ENCODE results near the gene CRISP1. TPM values are rescaled to one million over a fixed set of nuclear protein-coding genes. Genes with fewer than 3 reads are reported as not detected.

Gene CRISP1
- total and polyA plus RNA-seq, 2 experiments from 2014 or later: not detected

DNA sequence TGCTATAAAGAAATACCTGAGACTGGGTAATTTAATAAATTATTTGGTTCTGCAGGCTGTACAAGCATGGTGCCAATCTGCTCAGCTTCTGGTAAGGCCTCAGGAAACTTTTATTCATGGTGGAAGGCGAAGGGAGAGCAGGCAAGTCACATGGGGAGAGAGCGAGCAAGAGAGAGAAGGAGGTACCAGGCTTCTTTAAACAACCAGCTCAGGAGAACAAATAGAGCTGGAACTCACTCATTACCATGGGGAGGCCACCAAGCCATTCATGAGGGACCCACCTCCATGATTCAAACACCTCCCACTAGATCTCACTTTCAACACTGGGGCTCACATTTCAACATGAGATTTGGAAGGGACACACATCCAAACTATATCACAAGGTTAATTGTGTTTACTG, 44.9 kb upstream of the CRISP1 start:
- Histone ChIP-seq H3K9me2 (ENCODE audit: insufficient read depth) (no peaks in the 10 kb centered on the region), H3K36me3 (ENCODE audit: low read depth) (no peaks in the 10 kb centered on the region), H2AFZ (no peak overlapping the region), H4K20me1 (ENCODE audit: insufficient read depth) (no peaks in the 10 kb centered on the region), H3K27ac (no peak overlapping the region), H3K9ac (no peak overlapping the region), H3K4me3 (no peak overlapping the region), H3K79me2 (ENCODE audit: insufficient read depth) (no peaks in the 10 kb centered on the region), H3F3A (ENCODE audit: insufficient read depth) (no peaks in the 10 kb centered on the region), H3K9me3 (ENCODE audit: low read depth) (no peaks in the 10 kb centered on the region), H3K4me1 (ENCODE audit: insufficient read depth) (no peaks in the 10 kb centered on the region), H3K27me3 (replicated peaks; ENCODE audit: insufficient read depth) (no peaks in the 10 kb centered on the region), H3K4me2 (ENCODE audit: unreplicated experiment) (no peak overlapping the region)
- 0 to 18% methylated on average over 2 of the region's 2 CpGs for WGBS, 2 experiments (ENCODE audit: low coverage in 1 of 2, low lambda C conversion rate in 2 of 2, missing lambda C conversion rate in 2 of 2)
- no peak for DNase-seq
- in situ Hi-C loops (cut with MboI): no loop called here
- TF ChIP-seq EZH2 (IDR thresholded peaks at IDR 0.05; ENCODE audit: insufficient read depth, poor library complexity, severe bottlenecking): no peak
- no peak for TF ChIP-seq EZH2phosphoT487 (IDR thresholded peaks at IDR 0.05; ENCODE audit: insufficient read depth, low read depth)

DNA sequence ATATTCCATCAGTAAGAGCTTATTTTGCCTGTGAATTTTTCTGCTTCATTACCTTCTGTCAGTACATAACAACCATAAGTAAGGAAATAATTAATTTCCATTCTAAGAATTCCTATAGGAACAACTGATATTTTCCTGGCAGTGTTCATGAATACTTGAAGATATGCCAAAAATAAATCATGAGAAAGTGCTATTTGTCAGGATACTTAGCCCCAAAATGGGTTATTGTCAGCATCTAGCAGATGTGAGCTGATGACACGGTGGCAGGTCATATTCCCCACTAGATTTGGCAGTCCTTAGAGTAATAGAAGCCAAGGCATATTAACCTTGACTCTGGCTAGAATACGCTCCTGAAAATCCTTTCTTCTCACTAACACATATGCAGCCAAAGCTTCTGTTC, 43.2 kb upstream of the CRISP1 start:
- no peaks in the 10 kb centered on the region for H3K9me2 ChIP-seq (ENCODE audit: insufficient read depth)
- no peaks in the 10 kb centered on the region for H3K9me3 ChIP-seq (ENCODE audit: low read depth)
- H3F3A ChIP-seq (ENCODE audit: insufficient read depth): no peaks in the 10 kb centered on the region
- no peak overlapping the region for H3K9ac ChIP-seq
- H3K4me1 ChIP-seq (ENCODE audit: insufficient read depth): no peaks in the 10 kb centered on the region
- H3K27ac ChIP-seq: no peak overlapping the region
- H3K79me2 ChIP-seq (ENCODE audit: insufficient read depth): no peaks in the 10 kb centered on the region
- H2AFZ ChIP-seq: no peak overlapping the region
- TF ChIP-seq EZH2 (IDR thresholded peaks at IDR 0.05; ENCODE audit: insufficient read depth, poor library complexity, severe bottlenecking) (no peak), EZH2phosphoT487 (IDR thresholded peaks at IDR 0.05; ENCODE audit: insufficient read depth, low read depth) (no peak)
- H3K4me2 ChIP-seq (ENCODE audit: unreplicated experiment): no peak overlapping the region
- H4K20me1 ChIP-seq (ENCODE audit: insufficient read depth): no peaks in the 10 kb centered on the region
- no peak for DNase-seq
- H3K36me3 ChIP-seq (ENCODE audit: low read depth): no peaks in the 10 kb centered on the region
- in situ Hi-C loops (cut with MboI): no loop called here
- no peak overlapping the region for H3K4me3 ChIP-seq
- WGBS, 2 experiments (ENCODE audit: low coverage in 1 of 2, low lambda C conversion rate in 2 of 2, missing lambda C conversion rate in 2 of 2): 6 to 9% methylated on average over 2 of the region's 2 CpGs
- H3K27me3 ChIP-seq (replicated peaks; ENCODE audit: insufficient read depth): no peaks in the 10 kb centered on the region

- TF ChIP-seq EZH2 (IDR thresholded peaks at IDR 0.05; ENCODE audit: insufficient read depth, poor library complexity, severe bottlenecking): no peak
- TF ChIP-seq EZH2phosphoT487 (IDR thresholded peaks at IDR 0.05; ENCODE audit: insufficient read depth, low read depth): no peak
- H4K20me1 ChIP-seq (ENCODE audit: insufficient read depth): no peaks in the 10 kb centered on the region
- DNase-seq: peak; percentile 0
- H3K4me3 ChIP-seq: no peak overlapping the region
- H3F3A ChIP-seq (ENCODE audit: insufficient read depth): no peaks in the 10 kb centered on the region
- no peaks in the 10 kb centered on the region for H3K4me1 ChIP-seq (ENCODE audit: insufficient read depth)
- no peak overlapping the region for H3K27ac ChIP-seq
- in situ Hi-C loops (cut with MboI): no loop called here
- no peak overlapping the region for H3K9ac ChIP-seq
- 0 to 5% methylated on average over 1 of the region's 1 CpG for WGBS, 2 experiments (ENCODE audit: low coverage in 1 of 2, low lambda C conversion rate in 2 of 2, missing lambda C conversion rate in 2 of 2)
- no peak overlapping the region for H3K4me2 ChIP-seq (ENCODE audit: unreplicated experiment)
- H3K9me3 ChIP-seq (ENCODE audit: low read depth): no peaks in the 10 kb centered on the region
- H3K27me3 ChIP-seq (replicated peaks; ENCODE audit: insufficient read depth): no peaks in the 10 kb centered on the region
- no peaks in the 10 kb centered on the region for H3K36me3 ChIP-seq (ENCODE audit: low read depth)
- no peaks in the 10 kb centered on the region for H3K79me2 ChIP-seq (ENCODE audit: insufficient read depth)
- H3K9me2 ChIP-seq (ENCODE audit: insufficient read depth): no peaks in the 10 kb centered on the region
- H2AFZ ChIP-seq: no peak overlapping the region
Observed at GRCh38 chr6:49906526-49906925, 40.2 kb upstream of the CRISP1 start.

DNA sequence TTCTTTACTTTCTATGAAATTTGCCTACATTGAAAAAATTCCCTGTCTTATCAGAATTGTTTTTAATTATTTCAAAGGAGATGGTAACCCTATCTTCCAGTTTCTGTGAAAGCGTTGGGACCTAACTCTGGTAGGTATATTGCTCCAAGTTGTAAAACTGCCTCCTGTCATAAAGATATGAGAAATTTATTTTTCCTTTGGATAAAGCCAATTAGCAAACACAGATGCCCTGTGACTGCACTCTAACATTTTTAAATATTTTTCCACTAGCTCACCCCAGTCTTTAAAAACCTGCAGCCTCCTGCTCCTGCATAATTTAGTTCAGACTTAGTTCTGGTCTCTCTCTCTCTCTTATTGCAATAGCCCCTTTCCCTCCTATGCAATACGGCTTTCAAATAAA, 39.0 kb upstream of the CRISP1 start:
- H3K4me3 ChIP-seq: no peak overlapping the region
- H3K9ac ChIP-seq: no peak overlapping the region
- H3K27me3 ChIP-seq (replicated peaks; ENCODE audit: insufficient read depth): no peaks in the 10 kb centered on the region
- WGBS, 2 experiments (ENCODE audit: low coverage in 1 of 2, low lambda C conversion rate in 2 of 2, missing lambda C conversion rate in 2 of 2): 4 to 8% methylated on average over 2 of the region's 2 CpGs
- in situ Hi-C loops (cut with MboI): no loop called here
- H3K27ac ChIP-seq: no peak overlapping the region
- no peaks in the 10 kb centered on the region for H3F3A ChIP-seq (ENCODE audit: insufficient read depth)
- H3K4me1 ChIP-seq (ENCODE audit: insufficient read depth): no peaks in the 10 kb centered on the region
- DNase-seq: no peak
- no peaks in the 10 kb centered on the region for H3K9me2 ChIP-seq (ENCODE audit: insufficient read depth)
- no peaks in the 10 kb centered on the region for H4K20me1 ChIP-seq (ENCODE audit: insufficient read depth)
- no peaks in the 10 kb centered on the region for H3K9me3 ChIP-seq (ENCODE audit: low read depth)
- no peak overlapping the region for H2AFZ ChIP-seq
- H3K36me3 ChIP-seq (ENCODE audit: low read depth): no peaks in the 10 kb centered on the region
- no peak overlapping the region for H3K4me2 ChIP-seq (ENCODE audit: unreplicated experiment)
- TF ChIP-seq EZH2phosphoT487 (IDR thresholded peaks at IDR 0.05; ENCODE audit: insufficient read depth, low read depth) (no peak), EZH2 (IDR thresholded peaks at IDR 0.05; ENCODE audit: insufficient read depth, poor library complexity, severe bottlenecking) (no peak)
- H3K79me2 ChIP-seq (ENCODE audit: insufficient read depth): no peaks in the 10 kb centered on the region

GRCh38 chr6:49902856-49903255, 36.5 kb upstream of the CRISP1 start:
- no peaks in the 10 kb centered on the region for H3K4me1 ChIP-seq (ENCODE audit: insufficient read depth)
- H3K4me3 ChIP-seq: no peak overlapping the region
- no peak overlapping the region for H3K4me2 ChIP-seq (ENCODE audit: unreplicated experiment)
- no peak for DNase-seq
- no peak overlapping the region for H2AFZ ChIP-seq
- H3K9me3 ChIP-seq (ENCODE audit: low read depth): no peaks in the 10 kb centered on the region
- no peaks in the 10 kb centered on the region for H3K79me2 ChIP-seq (ENCODE audit: insufficient read depth)
- H3K9ac ChIP-seq: no peak overlapping the region
- no peaks in the 10 kb centered on the region for H4K20me1 ChIP-seq (ENCODE audit: insufficient read depth)
- H3K27ac ChIP-seq: no peak overlapping the region
- WGBS, 2 experiments (ENCODE audit: low coverage in 1 of 2, low lambda C conversion rate in 2 of 2, missing lambda C conversion rate in 2 of 2): 13 to 16% methylated on average over 2 of the region's 2 CpGs
- H3K36me3 ChIP-seq (ENCODE audit: low read depth): no peaks in the 10 kb centered on the region
- no peaks in the 10 kb centered on the region for H3K27me3 ChIP-seq (replicated peaks; ENCODE audit: insufficient read depth)
- H3F3A ChIP-seq (ENCODE audit: insufficient read depth): no peaks in the 10 kb centered on the region
- H3K9me2 ChIP-seq (ENCODE audit: insufficient read depth): no peaks in the 10 kb centered on the region
- in situ Hi-C loops (cut with MboI): no loop called here
- TF ChIP-seq EZH2phosphoT487 (IDR thresholded peaks at IDR 0.05; ENCODE audit: insufficient read depth, low read depth): no peak
- no peak for TF ChIP-seq EZH2 (IDR thresholded peaks at IDR 0.05; ENCODE audit: insufficient read depth, poor library complexity, severe bottlenecking)
